Measurements from ENCODE around the gene C5AR1.
"Not testable (repeated sequence)": the region's sequence is repeated elsewhere in the genome, so short reads cannot be mapped to it uniquely, and the experiment has no call there.

C5AR1 gene

DNA sequence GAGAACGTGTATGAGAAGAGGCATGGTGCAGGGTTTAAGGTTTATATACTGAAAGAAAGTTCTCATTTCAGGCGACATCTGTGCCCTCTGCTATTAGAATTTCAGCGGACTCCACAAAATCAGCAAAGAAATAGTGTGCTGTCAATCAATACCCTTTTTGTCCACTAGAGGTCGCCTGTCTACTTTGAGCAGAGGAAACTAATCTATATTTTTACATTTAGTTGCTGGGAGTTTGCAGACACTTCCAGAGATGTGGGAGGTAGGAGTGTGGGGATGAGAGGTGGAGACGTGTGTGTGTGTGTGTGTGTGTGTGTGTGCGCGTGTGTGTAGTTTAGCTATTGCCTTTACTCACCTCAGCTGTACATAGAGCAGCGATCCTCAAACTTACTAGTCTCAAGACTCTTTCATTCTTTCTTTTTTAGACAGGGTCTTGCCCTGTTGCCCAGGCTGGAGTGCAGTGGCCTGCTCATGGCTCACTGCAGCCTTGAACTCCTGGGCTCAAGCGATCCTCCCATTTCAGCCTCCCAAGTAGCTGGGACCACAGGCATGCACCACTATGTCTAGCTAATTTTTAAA is 25.2 kb upstream of the C5AR1 start:
- DNase-seq (ENCODE audit: low spot score) = peak; percentile 33

DNA sequence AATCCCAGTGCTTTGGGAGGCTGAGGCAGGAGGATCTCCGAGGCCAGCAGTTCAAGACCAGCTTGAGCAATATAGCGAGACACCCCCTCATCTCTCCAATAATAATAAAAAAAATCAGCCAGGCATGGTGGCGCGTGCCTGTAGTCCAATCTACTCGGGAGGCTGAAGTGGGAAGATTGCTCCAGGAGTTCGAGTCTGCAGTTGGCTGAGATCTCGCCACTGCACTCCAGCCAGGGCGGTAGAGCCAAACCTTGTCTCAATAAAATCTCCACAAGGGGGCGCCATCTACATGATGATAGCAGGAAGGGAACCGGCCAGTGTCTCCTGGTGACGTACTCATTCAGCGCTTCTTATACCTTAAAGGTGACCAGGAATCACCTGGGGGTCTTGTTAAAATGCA is 13.6 kb upstream of the C5AR1 start:
- peak; percentile 80 for DNase-seq (ENCODE audit: low spot score)

DNA sequence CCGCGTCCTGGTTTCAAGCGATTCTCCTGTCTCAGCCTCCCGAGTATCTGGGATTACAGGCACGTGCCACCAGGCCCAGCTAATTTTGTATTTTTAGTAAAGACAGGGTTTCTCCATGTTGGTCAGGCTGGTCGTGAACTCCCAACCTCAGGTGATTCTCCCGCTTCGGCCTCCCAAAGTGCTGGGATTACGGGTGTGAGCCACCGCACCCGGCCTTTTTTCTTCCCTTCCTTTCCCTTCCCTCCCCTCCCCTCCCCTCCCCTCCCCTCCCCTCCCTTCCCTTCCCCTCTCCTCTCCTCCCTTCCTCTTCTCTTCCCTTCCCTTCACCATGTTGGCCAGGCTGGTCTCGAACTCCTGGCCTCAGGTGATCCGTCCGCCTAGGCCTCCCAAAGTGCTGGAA is 8.8 kb upstream of the C5AR1 start:
- DNase-seq (ENCODE audit: low spot score) = not testable (repeated sequence)

DNA sequence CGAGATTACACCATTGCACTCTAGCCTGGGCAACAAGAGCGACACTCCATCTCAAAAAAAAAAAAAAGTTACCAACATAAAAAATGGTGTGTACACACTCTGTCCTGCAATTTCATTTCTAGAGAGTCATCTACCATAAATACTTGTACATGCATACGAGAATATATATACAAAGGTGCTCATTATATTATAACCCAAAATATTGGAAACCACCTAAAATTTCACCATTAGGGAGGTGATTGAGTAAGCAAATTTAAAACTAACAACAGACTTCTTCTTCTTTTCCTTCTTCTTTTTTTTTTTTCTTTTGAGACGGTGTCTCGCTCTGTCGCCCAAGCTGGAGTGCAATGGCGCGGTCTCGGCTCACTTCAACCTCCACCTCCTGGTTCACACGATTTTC is 7.4 kb upstream of the C5AR1 start:
- no peak for DNase-seq (ENCODE audit: low spot score)

DNA sequence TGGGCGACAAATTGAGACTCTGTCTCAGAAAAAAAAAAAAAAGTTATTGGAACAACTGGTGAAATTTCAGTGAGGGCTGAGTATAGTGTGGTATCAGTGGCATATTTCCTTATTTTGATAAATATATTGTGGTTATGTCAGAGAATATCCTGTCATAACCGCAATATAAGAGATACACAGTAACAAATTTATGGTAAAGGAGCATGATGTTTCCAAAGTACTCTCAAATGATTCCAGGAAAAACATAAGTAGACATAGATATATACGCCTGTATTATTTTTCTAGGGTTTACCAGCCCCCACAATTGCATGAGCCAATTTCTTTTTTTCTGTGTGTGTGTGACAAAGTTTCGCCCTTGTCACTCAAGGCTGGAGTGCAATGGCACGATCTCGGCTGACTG is 5.7 kb upstream of the C5AR1 start:
- no peak for DNase-seq (ENCODE audit: low spot score)

DNA sequence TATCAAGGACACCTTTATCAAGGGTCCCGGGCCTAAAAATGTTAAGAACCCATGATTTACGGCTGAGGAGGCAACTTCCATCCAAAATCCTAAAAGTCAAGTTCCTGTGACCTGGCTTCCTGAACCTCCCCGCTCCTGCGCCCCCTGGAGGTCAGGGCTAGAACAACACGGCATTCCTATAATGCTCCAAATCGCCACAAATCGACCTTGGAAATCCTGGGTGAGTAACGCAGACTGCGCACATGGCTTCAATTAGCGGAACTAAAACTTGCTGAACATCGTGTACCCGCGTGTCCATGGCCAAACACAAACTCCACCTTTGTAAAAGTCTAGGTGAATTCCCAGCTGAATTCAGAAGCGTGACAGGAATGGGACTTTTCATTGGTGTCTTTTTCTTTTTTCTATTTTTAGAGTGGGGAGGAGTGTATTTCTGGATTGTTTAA is 4.3 kb upstream of the C5AR1 start:
- peak; percentile 91 for DNase-seq (ENCODE audit: low spot score)

DNA sequence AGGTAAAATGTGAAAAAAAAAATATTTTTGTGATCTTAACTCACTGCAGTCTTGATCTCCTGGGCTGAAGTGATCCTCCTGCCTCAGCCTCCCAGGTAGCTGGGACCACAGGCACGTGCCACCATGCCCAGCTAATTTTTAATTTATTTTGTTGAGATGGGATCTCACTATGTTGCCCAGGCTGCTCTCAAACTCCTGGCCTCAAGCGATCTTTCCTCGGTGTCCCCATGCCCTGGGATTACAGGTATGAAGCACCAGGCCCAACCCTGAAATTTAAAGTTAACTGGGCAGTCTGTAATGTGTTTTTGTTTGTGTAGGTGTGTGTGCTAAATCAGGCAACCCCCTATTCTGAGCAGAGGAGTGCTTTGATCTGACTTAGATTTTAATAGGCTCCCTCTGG is 3.4 kb upstream of the C5AR1 start:
- DNase-seq (ENCODE audit: low spot score) = no peak

DNA sequence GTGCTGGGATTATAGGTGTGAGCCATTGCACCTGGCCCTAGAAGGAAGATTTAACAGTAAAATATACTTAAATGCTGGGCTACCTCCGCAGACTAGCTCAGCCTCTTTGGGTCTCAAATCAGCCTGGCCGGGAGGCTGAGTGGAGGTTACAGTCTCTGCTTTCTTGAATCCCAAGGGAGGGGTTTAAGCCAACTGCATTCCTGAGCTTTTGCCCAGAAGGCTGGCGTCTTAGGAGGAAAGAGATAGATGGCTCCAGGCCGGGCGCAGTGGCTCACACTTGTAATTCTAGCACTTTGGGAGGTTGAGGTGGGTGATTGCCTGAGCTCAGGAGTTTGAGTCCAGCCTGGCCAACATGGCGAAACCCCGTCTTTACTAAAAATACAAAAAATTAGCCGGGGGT is 623 bp upstream of the C5AR1 start:
- peak; percentile 34 for DNase-seq (ENCODE audit: low spot score)

DNA sequence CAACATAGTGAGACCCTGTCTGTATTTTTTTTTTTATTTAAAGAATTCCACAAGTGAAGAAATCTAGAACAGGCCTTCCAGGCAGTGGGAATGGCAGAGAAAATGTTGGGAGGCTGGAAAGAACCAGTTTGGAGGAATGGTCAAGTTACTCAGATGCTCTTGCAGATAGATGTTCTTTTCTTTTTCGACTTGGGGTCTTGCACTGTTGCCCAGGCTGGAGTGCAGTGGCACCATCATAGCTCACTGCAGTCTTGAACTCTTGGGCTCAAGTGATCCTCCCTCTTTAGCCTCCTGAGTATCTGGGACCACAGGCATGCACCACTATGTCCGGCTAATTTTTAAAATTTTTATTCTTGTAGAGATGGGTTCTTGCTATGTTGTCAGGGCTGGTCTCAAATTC is 662 bp downstream of the C5AR1 start:
- no peak for DNase-seq (ENCODE audit: low spot score)

DNA sequence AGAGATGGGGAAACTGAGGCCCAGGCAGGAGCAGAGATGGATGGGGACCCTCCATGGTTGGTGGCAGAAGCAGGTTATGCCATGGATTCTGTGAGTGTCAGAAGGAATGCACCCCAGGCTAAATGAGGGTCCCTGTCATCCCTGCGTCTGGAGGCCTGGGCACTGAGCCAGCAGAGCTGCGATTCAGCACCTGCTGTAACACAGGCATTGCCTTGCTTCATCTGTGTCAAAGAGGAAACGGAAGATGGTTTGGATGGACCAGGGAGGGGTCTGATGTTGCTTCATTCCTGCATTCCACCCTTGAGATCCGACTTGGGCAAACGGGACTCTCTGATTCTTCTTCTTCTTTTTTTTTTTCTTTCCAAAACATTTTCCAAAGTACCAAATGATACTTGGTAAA is 1.2 kb downstream of the C5AR1 start:
- DNase-seq (ENCODE audit: low spot score) = no peak

DNA sequence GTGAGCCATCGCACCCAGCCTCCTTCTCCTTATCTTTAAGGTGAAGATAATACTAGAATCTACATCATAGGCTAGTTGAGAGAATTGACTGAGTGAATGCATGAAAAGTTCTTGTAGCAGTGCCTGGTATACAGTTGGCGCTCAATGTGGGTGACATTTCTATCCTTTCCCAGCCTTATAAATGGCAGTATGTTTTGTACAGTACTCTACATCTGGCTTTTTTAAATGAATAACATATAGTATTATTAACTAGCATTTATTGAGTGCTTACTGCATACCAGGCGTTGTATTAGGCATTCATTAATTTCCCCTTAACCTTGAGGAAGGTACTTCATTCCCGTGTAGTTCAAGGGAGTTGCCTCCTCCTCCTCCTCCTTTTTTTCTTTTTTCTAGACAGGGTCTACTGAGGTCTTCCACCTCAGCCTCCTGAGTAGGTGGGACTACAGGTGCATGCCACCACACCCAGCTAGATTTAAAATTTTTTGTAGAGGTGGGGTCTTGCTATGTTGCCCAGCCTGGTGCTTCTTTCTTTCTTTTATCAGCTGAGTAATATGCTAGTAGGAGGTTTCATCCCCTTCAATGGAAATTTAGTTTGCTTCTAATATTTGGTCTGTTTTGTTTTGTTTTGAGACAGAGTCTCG is 2.8 kb downstream of the C5AR1 start:
- DNase-seq (ENCODE audit: low spot score) = no peak

DNA sequence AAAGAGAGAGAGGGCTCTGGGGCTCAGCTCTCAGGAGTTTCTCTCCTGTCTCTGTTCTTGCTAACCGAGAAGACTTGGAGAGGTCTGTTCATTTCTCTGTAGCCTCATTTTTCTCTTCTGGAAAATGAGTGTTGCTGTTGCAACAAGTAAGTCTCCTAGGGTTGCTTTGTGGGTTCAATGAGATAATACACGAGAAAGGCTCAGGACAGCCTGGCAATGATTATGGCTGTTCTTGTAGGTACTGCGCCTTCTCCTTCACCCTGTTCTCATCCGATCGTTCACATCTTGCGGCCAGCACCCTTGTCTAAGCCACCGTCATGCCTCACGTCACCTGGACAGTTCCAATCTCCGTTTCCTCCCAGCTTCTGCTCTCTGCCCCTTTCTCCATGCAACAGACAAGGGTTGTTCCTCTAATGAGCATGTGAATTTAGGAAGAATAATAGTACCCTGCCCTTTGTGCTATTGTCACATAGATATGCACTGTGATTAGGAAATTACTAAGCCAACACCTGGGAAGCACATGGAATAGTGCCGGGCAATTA is 4.2 kb downstream of the C5AR1 start:
- no peak for DNase-seq (ENCODE audit: low spot score)

DNA sequence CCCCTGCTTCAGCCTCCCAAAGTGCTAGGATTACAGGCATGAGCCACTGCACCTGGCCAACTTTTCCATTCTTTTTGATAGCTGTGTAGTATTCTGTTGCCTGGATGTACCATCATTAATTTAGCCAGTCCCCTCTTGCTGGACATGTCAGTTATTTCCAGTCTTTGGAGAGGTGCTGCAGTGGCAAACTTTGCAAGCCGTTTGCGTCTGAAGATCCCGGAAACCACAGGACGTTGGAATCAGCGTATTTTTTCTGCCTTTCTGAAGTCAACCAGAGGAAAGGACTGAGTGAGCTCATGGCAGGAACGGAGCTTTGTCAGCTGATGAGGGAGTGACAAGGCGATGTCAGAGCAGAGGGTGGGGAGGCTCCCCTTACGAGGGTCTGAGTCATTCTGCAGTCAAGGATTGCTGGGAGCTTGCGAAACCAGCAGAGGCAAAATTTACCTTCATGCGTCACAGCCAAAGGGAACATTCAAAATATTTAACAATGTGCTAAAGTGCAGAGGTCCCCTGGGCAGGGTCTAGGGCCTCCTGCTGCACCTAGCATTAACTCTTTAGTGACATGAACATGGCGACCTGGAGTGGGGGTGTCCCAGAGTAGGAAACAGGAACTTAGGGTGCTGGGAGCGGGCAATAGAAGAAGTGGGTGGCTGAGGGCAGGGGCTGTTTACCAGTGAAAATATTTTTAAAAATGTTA is 5.6 kb downstream of the C5AR1 start:
- DNase-seq (ENCODE audit: low spot score) = peak; percentile 92

DNA sequence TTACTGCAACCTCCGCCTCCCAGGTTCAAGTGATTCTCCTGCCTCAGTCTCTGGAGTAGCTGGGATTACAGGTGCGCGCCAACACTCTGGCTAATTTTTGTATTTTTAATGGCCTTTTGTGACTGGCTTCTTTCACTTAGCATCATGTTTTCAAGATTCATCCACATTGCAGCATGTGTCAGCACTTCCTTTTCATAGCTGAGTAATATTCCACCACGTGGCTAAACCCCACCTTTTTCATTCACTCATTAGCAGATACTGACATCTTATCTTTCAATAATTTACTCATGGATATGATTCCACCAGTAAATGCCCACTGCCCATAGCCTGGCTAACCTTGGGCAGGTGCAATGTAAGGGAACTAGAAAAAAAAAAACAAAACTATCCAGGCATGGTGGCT is 6.9 kb downstream of the C5AR1 start:
- DNase-seq (ENCODE audit: low spot score) = no peak

DNA sequence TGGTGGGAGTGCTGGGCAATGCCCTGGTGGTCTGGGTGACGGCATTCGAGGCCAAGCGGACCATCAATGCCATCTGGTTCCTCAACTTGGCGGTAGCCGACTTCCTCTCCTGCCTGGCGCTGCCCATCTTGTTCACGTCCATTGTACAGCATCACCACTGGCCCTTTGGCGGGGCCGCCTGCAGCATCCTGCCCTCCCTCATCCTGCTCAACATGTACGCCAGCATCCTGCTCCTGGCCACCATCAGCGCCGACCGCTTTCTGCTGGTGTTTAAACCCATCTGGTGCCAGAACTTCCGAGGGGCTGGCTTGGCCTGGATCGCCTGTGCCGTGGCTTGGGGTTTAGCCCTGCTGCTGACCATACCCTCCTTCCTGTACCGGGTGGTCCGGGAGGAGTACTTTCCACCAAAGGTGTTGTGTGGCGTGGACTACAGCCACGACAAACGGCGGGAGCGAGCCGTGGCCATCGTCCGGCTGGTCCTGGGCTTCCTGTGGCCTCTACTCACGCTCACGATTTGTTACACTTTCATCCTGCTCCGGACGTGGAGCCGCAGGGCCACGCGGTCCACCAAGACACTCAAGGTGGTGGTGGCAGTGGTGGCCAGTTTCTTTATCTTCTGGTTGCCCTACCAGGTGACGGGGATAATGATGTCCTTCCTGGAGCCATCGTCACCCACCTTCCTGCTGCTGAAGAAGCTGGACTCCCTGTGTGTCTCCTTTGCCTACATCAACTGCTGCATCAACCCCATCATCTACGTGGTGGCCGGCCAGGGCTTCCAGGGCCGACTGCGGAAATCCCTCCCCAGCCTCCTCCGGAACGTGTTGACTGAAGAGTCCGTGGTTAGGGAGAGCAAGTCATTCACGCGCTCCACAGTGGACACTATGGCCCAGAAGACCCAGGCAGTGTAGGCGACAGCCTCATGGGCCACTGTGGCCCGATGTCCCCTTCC is 10.5 kb downstream of the C5AR1 start:
- DNase-seq (ENCODE audit: low spot score) = no peak

DNA sequence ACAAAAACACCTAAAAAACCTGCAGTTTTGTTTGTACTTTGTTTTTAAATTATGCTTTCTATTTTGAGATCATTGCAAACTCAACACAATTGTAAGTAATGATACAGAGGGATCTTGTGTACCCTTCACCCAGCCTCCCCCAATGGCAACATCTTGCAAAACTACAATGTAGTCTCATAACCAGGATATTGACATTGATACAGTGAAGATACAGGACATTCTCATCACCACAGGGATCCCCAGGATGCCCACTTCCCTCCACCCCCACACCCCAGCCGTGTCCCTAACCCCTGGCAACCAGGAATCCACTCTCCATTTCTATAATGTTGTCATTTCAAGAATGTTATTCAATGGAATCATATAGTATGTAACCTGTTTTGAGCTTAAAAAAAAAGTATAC is 12.0 kb downstream of the C5AR1 start:
- DNase-seq (ENCODE audit: low spot score) = no peak

DNA sequence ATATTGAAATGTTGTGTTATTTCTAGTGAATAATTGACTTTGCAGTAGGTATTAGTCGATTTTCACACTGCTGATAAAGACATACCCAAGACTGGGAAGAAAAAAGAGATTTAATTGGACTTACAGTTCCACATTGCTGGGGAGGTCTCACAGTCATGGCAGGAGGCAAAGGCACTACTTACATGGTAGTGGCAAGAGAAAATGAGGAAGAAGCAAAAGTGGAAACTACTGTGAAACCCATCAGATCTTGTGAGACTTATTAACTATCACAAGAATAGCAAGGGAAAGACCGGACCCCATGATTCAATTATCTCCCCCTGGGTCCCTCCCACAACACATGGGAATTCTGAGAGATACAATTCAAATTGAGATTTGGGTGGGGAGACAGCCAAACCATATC is 12.4 kb downstream of the C5AR1 start:
- no peak for DNase-seq (ENCODE audit: low spot score)

DNA sequence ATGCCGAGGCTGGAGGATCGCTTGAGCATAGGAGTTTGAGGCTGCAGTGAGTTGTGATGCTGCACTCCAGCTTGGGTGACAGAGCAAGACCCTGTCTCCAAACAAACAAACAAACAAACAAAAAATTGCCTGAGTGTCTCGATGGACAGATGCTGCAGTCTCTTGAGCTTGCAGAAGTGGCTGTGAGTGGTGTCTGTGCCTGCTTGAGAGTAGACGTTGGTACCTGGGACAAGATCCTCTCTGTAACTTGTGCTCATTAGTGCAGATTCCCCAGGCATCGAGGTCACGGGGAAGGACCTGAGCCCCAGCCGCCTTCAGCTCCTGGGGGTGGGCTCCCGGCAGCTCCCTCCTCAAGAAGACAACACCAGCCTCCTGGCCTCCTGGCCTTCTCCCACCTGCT is 13.7 kb downstream of the C5AR1 start:
- no peak for DNase-seq (ENCODE audit: low spot score)

DNA sequence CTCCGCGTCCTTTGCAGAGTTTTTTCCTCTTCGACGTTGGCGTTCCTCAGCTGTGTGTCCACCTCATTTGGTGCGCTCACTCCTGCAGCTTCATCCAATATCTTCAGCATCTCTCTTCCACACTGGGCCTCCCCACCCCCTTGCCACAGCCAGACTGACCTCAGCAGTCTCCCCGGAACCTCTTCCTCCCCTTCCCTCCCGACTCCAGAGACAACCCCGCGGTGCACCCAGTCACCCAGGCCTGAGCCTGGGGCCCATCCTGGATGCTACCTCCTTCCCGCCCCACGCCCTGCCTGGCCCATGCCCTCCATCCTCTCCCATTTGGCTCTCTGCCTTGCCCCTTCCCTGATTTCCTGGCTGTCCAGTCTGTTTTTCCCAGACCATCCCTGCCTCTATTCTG is 14.2 kb downstream of the C5AR1 start:
- no peak for DNase-seq (ENCODE audit: low spot score)

DNA sequence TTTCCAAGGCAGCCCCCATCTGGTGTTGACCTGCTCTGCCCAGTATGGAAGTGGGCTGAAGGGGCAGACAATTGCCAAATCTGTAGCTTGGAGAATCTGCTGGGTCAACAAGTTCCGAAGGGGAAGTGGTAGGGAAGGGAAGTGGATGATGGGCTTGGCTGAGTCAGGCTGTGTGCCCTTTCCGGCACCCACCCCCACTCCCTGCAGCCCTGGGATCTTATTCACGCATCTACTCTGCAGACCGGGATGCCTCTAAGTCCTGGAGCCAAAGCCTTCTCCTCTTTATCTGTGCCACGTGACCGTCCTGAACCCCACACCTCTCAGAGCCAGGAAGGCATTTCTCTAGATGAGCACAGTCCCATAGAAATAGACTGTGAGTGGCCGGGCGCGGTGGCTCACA is 14.8 kb downstream of the C5AR1 start:
- no peak for DNase-seq (ENCODE audit: low spot score)

DNA sequence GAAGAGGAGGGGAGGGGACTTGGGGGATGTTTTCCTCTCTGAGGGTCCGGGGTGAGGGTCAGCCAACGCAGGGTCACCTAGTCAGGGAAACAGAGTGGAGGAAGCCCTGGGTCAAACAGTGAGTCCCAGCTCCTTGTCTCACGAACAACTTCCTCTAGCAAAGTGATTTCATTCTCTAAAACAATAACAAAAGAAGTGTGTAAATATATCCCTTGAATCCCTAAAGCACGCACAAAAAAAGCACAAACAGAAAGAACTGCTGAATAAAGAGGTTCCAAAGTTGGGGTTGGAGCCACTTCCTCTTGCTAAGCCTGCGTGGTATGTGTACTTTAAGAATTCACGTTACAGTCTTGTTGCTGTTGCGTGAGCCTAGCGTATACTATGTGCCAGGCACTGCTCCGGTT is 20.8 kb downstream of the C5AR1 start:
- no peak for DNase-seq (ENCODE audit: low spot score)

DNA sequence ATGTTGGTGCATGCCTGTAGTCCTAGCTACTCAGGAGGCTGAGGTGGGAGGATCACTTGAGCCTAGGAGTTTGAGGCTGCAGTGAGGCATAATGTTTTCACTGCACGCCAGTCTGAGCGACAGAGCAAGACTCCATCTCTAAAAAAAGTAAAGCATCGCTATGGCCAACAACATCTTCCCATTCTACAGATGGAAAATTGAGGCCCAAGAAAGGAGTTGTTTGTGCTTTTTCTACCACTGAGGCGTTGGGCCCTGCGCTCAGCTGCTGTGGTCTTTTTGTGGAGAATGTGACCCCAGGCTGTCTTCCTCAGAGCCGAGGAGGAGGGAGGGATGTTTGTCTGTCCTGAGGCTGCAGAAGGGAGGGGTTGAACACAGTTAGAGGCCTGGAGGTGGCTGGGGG is 21.8 kb downstream of the C5AR1 start:
- no peak for DNase-seq (ENCODE audit: low spot score)

Measured in AG20443 (cell line).